Measurements from ENCODE around the gene SENP7.

DNA sequence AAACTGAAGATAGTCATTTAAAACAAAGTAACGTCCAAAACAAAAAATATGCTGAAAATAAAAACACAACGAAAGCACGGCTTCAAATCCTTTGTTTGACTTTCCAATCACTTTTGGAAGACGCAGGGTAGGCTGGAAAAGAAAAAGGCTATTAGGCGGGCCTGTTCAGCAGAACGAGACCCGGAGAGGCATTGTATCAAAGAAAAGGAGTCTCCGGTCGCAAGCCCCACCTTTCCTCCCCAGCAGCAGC, 691 bp downstream of the SENP7 start:
- TF ChIP-seq FOXK2 (IDR thresholded peaks at IDR 0.05) (no peak), TARDBP (IDR thresholded peaks at IDR 0.05) (no peak), FOXM1 (IDR thresholded peaks at IDR 0.05; ENCODE audit: borderline replicate concordance) (no peak), SUZ12 (IDR thresholded peaks at IDR 0.05) (no peak), SP1 (IDR thresholded peaks at IDR 0.05) (no peak), HDGF (IDR thresholded peaks at IDR 0.05; ENCODE audit: borderline replicate concordance) (no peak), L3MBTL2 (conservative IDR thresholded peaks at IDR 0.05) (no peak), BHLHE40 (IDR thresholded peaks at IDR 0.05; ENCODE audit: borderline replicate concordance) (no peak), CTBP1 (IDR thresholded peaks at IDR 0.05; ENCODE audit: borderline replicate concordance) (no peak), ZNF384 (IDR thresholded peaks at IDR 0.05) (no peak), ARNT (IDR thresholded peaks at IDR 0.05) (no peak), LEF1 (IDR thresholded peaks at IDR 0.05; ENCODE audit: borderline replicate concordance) (no peak), NFRKB (IDR thresholded peaks at IDR 0.05) (no peak)
- TF ChIP-seq, protein P1, sequence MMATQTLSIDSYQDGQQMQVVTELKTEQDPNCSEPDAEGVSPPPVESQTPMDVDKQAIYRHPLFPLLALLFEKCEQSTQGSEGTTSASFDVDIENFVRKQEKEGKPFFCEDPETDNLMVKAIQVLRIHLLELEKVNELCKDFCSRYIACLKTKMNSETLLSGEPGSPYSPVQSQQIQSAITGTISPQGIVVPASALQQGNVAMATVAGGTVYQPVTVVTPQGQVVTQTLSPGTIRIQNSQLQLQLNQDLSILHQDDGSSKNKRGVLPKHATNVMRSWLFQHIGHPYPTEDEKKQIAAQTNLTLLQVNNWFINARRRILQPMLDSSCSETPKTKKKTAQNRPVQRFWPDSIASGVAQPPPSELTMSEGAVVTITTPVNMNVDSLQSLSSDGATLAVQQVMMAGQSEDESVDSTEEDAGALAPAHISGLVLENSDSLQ (IDR thresholded peaks at IDR 0.05) = no peak

All from HEK293T (cell line).